ENCODE data around the gene ADGRV1.
"Not testable (repeated sequence)": the region's sequence is repeated elsewhere in the genome, so short reads cannot be mapped to it uniquely, and the experiment has no call there.

The ADGRV1 gene

DNA sequence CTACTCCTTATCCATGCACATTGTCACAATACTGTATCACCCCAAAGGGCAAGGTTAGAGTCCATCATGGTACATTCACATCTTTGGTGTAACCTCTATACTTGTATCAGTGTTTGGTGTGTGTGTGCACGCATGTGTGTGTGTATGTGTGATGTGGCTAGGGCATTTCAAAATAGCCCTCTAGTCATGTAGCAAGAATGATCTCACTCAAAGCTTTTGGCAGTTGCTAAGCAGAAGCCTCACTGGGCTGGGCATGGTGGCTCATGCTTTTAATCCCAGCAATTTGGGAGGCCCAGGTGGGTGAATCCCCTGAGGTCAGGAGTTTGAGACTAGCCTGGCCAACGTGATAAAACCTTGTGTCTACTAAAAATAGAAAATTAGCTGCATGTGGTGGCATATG, 245.3 kb downstream of the ADGRV1 start:
- H3K4me1 Mint-ChIP-seq (ENCODE audit: low read depth in 2 of 2), result no peaks in the 10 kb centered on the region
- H3K36me3 Mint-ChIP-seq (ENCODE audit: insufficient read depth), result peaks cover 6% of the 10 kb centered on the region
- ATAC-seq (replicated peaks), result no peak
- no peak for DNase-seq
- H3K4me3 Mint-ChIP-seq, result no peak overlapping the region
- H3K27ac Mint-ChIP-seq, result no peak overlapping the region
- H3K27me3 Mint-ChIP-seq, result peaks cover 10 to 21% of the 10 kb centered on the region in 2 donors
- H3K9me3 Mint-ChIP-seq, result no peaks in the 10 kb centered on the region

- DNase-seq (no peak), ATAC-seq (replicated peaks) (no peak)
- H3K27me3 Mint-ChIP-seq, result peaks cover 0 to 15% of the 10 kb centered on the region in 2 donors
- H3K4me1 Mint-ChIP-seq (ENCODE audit: low read depth in 2 of 2), result no peaks in the 10 kb centered on the region
- no peaks in the 10 kb centered on the region for H3K9me3 Mint-ChIP-seq
- no peak overlapping the region for H3K27ac Mint-ChIP-seq
- peaks cover 6% of the 10 kb centered on the region for H3K36me3 Mint-ChIP-seq (ENCODE audit: insufficient read depth)
- H3K4me3 Mint-ChIP-seq, result no peak overlapping the region
Observed at GRCh38 chr5:90807496-90807895, 248.9 kb downstream of the ADGRV1 start.

GRCh38 chr5:90809311-90810056, 250.9 kb downstream of the ADGRV1 start:
- ATAC-seq (replicated peaks) (no peak), DNase-seq (no peak)
- Mint-ChIP-seq H3K4me1 (ENCODE audit: low read depth in 2 of 2) (no peaks in the 10 kb centered on the region), H3K9me3 (no peaks in the 10 kb centered on the region), H3K27me3 (peaks cover 0 to 15% of the 10 kb centered on the region in 2 donors), H3K4me3 (no peak overlapping the region), H3K27ac (no peak overlapping the region), H3K36me3 (ENCODE audit: insufficient read depth) (peaks cover 6% of the 10 kb centered on the region)

DNA sequence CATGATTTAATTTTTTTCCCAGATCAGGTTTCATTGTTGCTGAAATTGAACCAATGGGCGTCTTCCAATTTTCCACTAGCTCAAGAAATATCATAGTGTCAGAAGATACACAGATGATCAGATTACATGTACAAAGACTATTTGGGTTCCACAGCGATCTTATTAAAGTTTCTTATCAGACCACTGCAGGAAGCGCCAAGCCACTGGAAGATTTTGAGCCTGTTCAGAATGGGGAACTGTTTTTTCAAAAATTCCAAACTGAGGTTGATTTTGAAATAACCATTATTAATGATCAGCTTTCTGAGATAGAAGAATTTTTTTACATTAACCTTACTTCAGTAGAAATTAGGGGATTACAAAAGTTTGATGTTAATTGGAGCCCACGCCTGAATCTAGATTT, 251.6 kb downstream of the ADGRV1 start:
- H3K27ac Mint-ChIP-seq, result no peak overlapping the region
- no peak overlapping the region for H3K4me3 Mint-ChIP-seq
- H3K27me3 Mint-ChIP-seq, result peaks cover 0 to 15% of the 10 kb centered on the region in 2 donors
- no peaks in the 10 kb centered on the region for H3K9me3 Mint-ChIP-seq
- ATAC-seq (replicated peaks), result no peak
- DNase-seq, result no peak
- peaks cover 6% of the 10 kb centered on the region for H3K36me3 Mint-ChIP-seq (ENCODE audit: insufficient read depth)
- H3K4me1 Mint-ChIP-seq (ENCODE audit: low read depth in 2 of 2), result no peaks in the 10 kb centered on the region

DNA sequence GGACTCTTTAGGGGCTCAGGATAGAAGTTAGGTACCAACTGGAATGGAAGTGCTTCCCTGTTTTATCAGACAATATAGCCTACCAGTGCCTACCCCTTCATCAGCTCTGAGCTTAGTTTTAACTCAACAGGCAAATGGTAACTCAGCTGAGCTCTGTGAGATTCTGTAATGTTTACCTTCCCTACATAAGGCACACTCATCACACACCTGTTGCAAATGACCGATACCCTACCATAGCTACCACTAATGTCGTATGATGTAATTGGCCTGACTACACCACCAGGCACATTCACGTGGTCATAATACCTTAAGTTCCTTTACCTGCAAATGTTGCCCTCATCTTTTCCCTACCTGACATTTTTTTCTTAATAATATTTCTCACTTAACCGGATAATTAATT, 254.8 kb downstream of the ADGRV1 start:
- Mint-ChIP-seq H3K4me3 (no peak overlapping the region), H3K36me3 (ENCODE audit: insufficient read depth) (no peaks in the 10 kb centered on the region), H3K27me3 (peaks cover 0 to 2% of the 10 kb centered on the region in 2 donors), H3K27ac (no peak overlapping the region), H3K4me1 (ENCODE audit: low read depth in 2 of 2) (no peaks in the 10 kb centered on the region), H3K9me3 (no peaks in the 10 kb centered on the region)
- no peak for DNase-seq
- no peak for ATAC-seq (replicated peaks)

DNA sequence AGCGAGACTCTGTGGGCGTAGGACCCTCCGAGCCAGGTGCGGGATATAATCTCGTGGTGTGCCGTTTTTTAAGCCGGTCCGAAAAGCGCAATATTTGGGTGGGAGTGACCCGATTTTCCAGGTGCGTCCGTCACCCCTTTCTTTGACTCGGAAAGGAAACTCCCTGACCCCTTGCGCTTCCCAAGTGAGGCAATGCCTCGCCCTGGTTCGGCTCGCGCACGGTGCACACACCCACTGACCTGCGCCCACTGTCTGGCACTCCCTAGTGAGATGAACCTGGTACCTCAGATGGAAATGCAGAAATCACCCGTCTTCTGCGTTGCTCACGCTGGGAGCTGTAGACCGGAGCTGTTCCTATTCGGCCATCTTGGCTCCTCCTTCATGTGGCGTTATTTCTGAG, 263.5 kb downstream of the ADGRV1 start:
- not testable (repeated sequence) for DNase-seq; H3K27ac Mint-ChIP-seq; H3K36me3 Mint-ChIP-seq (ENCODE audit: insufficient read depth); H3K9me3 Mint-ChIP-seq; ATAC-seq (replicated peaks); H3K4me3 Mint-ChIP-seq; H3K4me1 Mint-ChIP-seq (ENCODE audit: low read depth in 2 of 2)
- H3K27me3 Mint-ChIP-seq, result peaks cover 4 to 15% of the 10 kb centered on the region in 2 donors

DNA sequence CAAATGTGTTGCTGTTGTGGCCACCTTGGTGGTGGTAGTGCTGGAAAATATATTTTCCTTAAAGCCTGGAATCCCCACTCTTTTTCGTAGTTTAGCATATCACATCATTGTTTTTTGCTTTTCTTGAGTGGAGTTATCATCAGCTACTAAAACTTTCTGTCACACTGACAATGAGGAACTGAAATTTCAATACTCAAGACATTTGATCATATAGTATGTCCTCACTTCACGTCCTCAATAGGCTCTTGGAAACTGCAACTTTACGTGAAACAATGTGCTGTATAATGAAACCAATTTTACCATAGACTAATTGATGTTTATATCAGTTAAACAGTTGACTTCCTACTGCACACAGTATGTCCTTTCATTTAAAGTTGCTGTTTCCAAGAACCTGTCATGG, 265.8 kb downstream of the ADGRV1 start:
- no peak for ATAC-seq (replicated peaks)
- Mint-ChIP-seq H3K4me1 (ENCODE audit: low read depth in 2 of 2) (no peaks in the 10 kb centered on the region), H3K36me3 (ENCODE audit: insufficient read depth) (no peaks in the 10 kb centered on the region), H3K27me3 (peaks cover 4 to 15% of the 10 kb centered on the region in 2 donors), H3K9me3 (no peaks in the 10 kb centered on the region), H3K27ac (no peak overlapping the region), H3K4me3 (no peak overlapping the region)
- no peak for DNase-seq

- H3K4me1 Mint-ChIP-seq (ENCODE audit: low read depth in 2 of 2), result no peaks in the 10 kb centered on the region
- H3K9me3 Mint-ChIP-seq, result no peaks in the 10 kb centered on the region
- peaks cover 12 to 14% of the 10 kb centered on the region in 2 donors for H3K27me3 Mint-ChIP-seq
- H3K27ac Mint-ChIP-seq, result no peak overlapping the region
- H3K36me3 Mint-ChIP-seq (ENCODE audit: insufficient read depth), result no peaks in the 10 kb centered on the region
- no peak overlapping the region for H3K4me3 Mint-ChIP-seq
- ATAC-seq (replicated peaks), result no peak
- DNase-seq, result no peak
Observed at GRCh38 chr5:90830058-90830457, 271.5 kb downstream of the ADGRV1 start.

GRCh38 chr5:90833753-90834152, 275.2 kb downstream of the ADGRV1 start:
- Mint-ChIP-seq H3K4me3 (no peak overlapping the region), H3K27me3 (peaks cover 0 to 19% of the 10 kb centered on the region in 2 donors), H3K27ac (no peak overlapping the region), H3K4me1 (ENCODE audit: low read depth in 2 of 2) (no peaks in the 10 kb centered on the region), H3K9me3 (no peaks in the 10 kb centered on the region), H3K36me3 (ENCODE audit: insufficient read depth) (no peaks in the 10 kb centered on the region)
- ATAC-seq (replicated peaks), result no peak
- no peak for DNase-seq

DNA sequence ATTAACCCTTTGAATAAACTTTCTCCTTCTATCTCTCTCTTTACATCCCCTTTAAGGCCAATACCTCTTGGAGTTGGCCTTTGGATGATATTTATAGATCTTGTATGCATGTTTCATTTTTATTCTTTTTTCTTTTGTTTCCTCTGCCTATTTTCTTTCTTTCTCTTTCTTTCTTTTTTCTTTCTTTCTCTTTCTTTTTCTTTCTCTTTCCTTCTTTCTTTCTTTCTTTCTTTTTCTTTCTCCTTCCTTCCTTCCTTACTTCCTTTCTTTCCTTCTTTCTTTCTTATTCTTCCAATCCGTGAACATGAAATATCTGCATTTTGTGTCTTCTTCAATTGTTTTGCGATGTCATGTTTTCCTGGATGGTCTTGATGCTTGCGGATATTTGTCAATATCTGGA, 276.1 kb downstream of the ADGRV1 start:
- Mint-ChIP-seq H3K9me3 (no peaks in the 10 kb centered on the region), H3K36me3 (ENCODE audit: insufficient read depth) (no peaks in the 10 kb centered on the region), H3K4me3 (no peak overlapping the region), H3K27me3 (peaks cover 8 to 27% of the 10 kb centered on the region in 2 donors), H3K27ac (no peak overlapping the region), H3K4me1 (ENCODE audit: low read depth in 2 of 2) (no peaks in the 10 kb centered on the region)
- no peak for ATAC-seq (replicated peaks)
- DNase-seq, result no peak

DNA sequence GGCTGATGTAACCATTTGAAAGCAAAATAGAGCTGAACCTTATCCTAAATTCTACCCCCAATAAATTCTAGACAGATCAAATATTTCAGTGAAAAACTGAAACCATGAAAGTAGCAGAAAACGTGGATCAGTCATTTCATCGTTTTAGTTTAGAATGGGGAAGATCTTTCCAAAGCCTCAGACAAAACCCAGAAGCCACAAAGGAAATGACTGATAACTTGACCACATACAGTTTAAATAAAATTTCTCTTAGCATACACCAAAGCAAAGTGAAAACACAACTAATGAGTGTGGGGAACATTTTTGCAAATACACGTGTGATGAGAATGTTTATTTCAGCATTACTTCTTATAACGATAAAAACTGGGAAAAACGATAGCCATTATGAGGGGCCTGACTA, 284.8 kb downstream of the ADGRV1 start:
- Mint-ChIP-seq H3K36me3 (ENCODE audit: insufficient read depth) (no peaks in the 10 kb centered on the region), H3K4me1 (ENCODE audit: low read depth in 2 of 2) (no peaks in the 10 kb centered on the region), H3K27ac (no peak overlapping the region), H3K27me3 (peaks cover 16 to 44% of the 10 kb centered on the region in 2 donors), H3K4me3 (no peak overlapping the region), H3K9me3 (no peaks in the 10 kb centered on the region)
- no peak for DNase-seq
- no peak for ATAC-seq (replicated peaks)

DNA sequence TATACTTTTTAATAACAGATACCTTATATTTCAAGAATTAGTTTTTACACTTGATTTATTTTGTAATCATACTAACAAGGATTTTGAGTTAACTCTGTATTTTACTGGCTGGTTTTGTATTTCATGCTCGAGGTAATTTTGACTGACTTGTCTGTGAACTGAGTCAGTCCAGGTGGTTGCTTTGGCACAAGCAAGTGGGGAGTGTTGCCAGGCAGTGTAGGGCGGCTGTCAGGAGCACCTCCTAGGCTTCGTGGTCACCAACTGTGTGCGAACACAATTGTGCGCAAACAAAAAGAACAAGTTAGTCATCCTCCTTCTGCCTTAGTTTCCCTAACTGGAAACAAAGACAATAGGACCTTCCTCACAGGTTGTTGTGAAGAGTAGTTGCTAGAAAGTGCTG, 286.3 kb downstream of the ADGRV1 start:
- Mint-ChIP-seq H3K36me3 (ENCODE audit: insufficient read depth) (no peaks in the 10 kb centered on the region), H3K4me1 (ENCODE audit: low read depth in 2 of 2) (no peaks in the 10 kb centered on the region), H3K9me3 (no peaks in the 10 kb centered on the region), H3K27me3 (peaks cover 6 to 31% of the 10 kb centered on the region in 2 donors), H3K4me3 (no peak overlapping the region), H3K27ac (no peak overlapping the region)
- ATAC-seq (replicated peaks), result no peak
- no peak for DNase-seq

- Mint-ChIP-seq H3K27ac (no peak overlapping the region), H3K4me1 (ENCODE audit: low read depth in 2 of 2) (no peaks in the 10 kb centered on the region), H3K36me3 (ENCODE audit: insufficient read depth) (no peaks in the 10 kb centered on the region), H3K4me3 (no peak overlapping the region), H3K9me3 (no peaks in the 10 kb centered on the region), H3K27me3 (peaks cover 6 to 29% of the 10 kb centered on the region in 2 donors)
- ATAC-seq (replicated peaks) (no peak), DNase-seq (no peak)
Observed at GRCh38 chr5:90845723-90846554, 287.3 kb downstream of the ADGRV1 start.

- not testable (repeated sequence) for H3K4me1 Mint-ChIP-seq (ENCODE audit: low read depth in 2 of 2); H3K36me3 Mint-ChIP-seq (ENCODE audit: insufficient read depth); H3K27ac Mint-ChIP-seq; H3K4me3 Mint-ChIP-seq; ATAC-seq (replicated peaks); H3K9me3 Mint-ChIP-seq; DNase-seq
- H3K27me3 Mint-ChIP-seq, result peaks cover 6 to 35% of the 10 kb centered on the region in 2 donors
Observed at GRCh38 chr5:90847606-90848005, 289.0 kb downstream of the ADGRV1 start.

Measured in effector memory CD8-positive, alpha-beta T cell (primary cell).